ENCODE data around the gene FYN.
A peak's percentile ranks its signal among the peaks of the same experiment; 100 is the strongest.

FYN gene

DNA sequence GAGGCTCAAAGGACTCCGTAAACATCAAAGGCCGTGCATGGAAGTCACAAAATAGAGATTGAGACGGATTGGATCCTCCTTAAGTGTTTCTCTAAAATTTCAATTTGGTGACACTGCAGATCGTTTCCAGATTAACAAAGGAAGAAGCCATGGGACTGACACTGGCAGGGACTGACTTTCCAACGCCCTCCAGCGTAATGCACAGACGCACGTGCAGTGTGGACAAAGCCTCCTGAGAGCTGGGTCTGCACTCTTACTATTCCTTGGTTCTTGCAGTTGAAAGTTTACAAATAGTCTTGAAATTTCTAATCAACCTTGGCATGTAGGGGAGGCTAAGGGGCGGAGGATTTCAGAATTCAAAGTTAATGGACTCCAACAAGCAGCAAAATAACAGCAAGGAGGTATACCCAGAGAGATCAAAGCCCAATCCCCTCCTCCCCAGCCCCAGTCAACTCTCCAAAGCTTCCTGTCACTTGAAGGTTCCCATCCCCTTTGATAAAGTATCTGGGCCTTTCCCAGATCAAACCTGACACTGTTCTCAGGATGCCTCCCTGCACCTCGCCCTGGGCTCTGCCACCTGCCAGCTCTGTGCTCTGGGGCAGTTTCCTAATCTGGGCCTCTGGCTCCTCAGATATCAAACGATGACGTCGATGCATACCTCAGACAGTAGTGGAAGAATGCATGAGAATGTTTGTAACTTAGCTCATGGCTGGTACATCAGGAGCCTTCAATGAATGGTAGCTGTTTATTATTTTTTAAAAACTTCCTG, 161.1 kb downstream of the FYN start:
- no peak overlapping the region for H3K4me3 ChIP-seq (ENCODE audit: low read length)
- H3K27me3 ChIP-seq (ENCODE audit: control insufficient read depth, insufficient read depth, low read length), result no peaks in the 10 kb centered on the region
- H3K9ac ChIP-seq (ENCODE audit: low read length), result no peak overlapping the region
- H3K4me1 ChIP-seq (ENCODE audit: control insufficient read depth, low read depth, low read length), result peaks cover 13% of the 10 kb centered on the region
- H3K27ac ChIP-seq (ENCODE audit: low read length), result no peak overlapping the region
- peaks cover 14% of the 10 kb centered on the region for H3K36me3 ChIP-seq (ENCODE audit: control insufficient read depth, low read depth, low read length)
- H3K9me3 ChIP-seq (ENCODE audit: control insufficient read depth, low read depth, low read length), result no peaks in the 10 kb centered on the region

DNA sequence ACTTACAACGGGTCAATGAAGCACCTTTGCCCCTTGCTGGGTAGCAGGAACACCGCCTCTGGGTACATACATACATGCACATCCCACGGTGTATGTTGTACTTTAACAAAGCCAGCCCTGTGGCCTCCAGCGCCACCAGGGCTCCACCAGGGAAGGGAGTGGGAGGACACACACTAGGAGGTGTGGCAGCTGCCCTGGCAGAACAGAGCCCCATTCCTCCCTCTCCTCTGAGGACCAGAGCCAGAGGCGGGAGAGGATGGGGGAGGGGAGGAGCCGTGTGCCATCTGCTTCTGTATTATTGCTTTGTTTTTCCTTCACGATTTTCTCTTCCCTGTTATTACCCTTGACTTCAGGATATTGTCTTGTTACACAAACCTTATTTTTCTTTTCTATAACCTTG, 161.8 kb downstream of the FYN start:
- Histone ChIP-seq H3K4me1 (ENCODE audit: control insufficient read depth, low read depth, low read length) (peaks cover 13% of the 10 kb centered on the region), H3K27ac (ENCODE audit: low read length) (no peak overlapping the region), H3K4me3 (ENCODE audit: low read length) (no peak overlapping the region), H3K36me3 (ENCODE audit: control insufficient read depth, low read depth, low read length) (peaks cover 14% of the 10 kb centered on the region), H3K9me3 (ENCODE audit: control insufficient read depth, low read depth, low read length) (no peaks in the 10 kb centered on the region), H3K27me3 (ENCODE audit: control insufficient read depth, insufficient read depth, low read length) (no peaks in the 10 kb centered on the region), H3K9ac (ENCODE audit: low read length) (no peak overlapping the region)

DNA sequence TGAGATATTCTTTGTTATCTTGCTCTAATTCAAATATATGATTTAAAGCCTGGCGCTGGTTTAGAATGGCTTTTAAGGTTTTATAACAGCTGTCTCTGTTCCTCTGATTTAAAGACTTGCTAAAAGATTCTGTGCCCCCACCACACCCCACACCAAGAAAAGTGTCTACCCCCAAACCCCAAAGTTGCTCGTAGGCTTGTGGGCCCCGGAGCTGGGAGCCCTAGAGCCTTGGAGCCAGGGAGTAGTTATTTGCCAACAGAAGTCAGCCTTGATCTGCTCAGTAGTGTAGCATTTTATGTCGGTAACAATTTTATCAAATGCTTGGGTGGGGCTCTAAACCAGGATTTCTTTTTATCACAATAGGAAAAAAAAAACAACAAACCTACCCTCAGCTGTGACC, 162.3 kb downstream of the FYN start:
- H3K4me3 ChIP-seq (ENCODE audit: low read length), result no peak overlapping the region
- peaks cover 14% of the 10 kb centered on the region for H3K36me3 ChIP-seq (ENCODE audit: control insufficient read depth, low read depth, low read length)
- H3K27me3 ChIP-seq (ENCODE audit: control insufficient read depth, insufficient read depth, low read length), result no peaks in the 10 kb centered on the region
- peaks cover 13% of the 10 kb centered on the region for H3K4me1 ChIP-seq (ENCODE audit: control insufficient read depth, low read depth, low read length)
- H3K9me3 ChIP-seq (ENCODE audit: control insufficient read depth, low read depth, low read length), result no peaks in the 10 kb centered on the region
- no peak overlapping the region for H3K9ac ChIP-seq (ENCODE audit: low read length)
- no peak overlapping the region for H3K27ac ChIP-seq (ENCODE audit: low read length)

DNA sequence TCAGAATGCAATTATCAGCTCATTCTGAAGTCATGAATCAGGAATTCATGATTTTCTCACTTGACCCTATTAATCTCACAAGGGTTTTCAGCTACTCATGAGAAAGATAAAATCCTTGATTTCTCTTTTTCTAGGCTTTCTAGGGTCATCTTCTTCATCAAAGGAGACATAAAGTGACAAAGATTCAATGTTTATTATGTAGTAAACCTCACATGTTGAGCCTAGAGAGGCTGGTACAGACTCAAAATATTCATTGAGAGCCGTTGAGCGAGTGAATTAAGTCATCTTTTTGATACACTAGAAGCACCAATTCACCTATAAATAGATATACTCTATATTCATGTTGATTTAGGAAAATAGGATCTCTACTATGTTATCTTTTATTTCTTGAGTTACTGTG, 162.8 kb downstream of the FYN start:
- no peak overlapping the region for H3K4me3 ChIP-seq (ENCODE audit: low read length)
- no peaks in the 10 kb centered on the region for H3K27me3 ChIP-seq (ENCODE audit: control insufficient read depth, insufficient read depth, low read length)
- no peaks in the 10 kb centered on the region for H3K9me3 ChIP-seq (ENCODE audit: control insufficient read depth, low read depth, low read length)
- no peak overlapping the region for H3K9ac ChIP-seq (ENCODE audit: low read length)
- H3K4me1 ChIP-seq (ENCODE audit: control insufficient read depth, low read depth, low read length), result peaks cover 13% of the 10 kb centered on the region
- H3K36me3 ChIP-seq (ENCODE audit: control insufficient read depth, low read depth, low read length), result peaks cover 14% of the 10 kb centered on the region
- H3K27ac ChIP-seq (ENCODE audit: low read length), result no peak overlapping the region

DNA sequence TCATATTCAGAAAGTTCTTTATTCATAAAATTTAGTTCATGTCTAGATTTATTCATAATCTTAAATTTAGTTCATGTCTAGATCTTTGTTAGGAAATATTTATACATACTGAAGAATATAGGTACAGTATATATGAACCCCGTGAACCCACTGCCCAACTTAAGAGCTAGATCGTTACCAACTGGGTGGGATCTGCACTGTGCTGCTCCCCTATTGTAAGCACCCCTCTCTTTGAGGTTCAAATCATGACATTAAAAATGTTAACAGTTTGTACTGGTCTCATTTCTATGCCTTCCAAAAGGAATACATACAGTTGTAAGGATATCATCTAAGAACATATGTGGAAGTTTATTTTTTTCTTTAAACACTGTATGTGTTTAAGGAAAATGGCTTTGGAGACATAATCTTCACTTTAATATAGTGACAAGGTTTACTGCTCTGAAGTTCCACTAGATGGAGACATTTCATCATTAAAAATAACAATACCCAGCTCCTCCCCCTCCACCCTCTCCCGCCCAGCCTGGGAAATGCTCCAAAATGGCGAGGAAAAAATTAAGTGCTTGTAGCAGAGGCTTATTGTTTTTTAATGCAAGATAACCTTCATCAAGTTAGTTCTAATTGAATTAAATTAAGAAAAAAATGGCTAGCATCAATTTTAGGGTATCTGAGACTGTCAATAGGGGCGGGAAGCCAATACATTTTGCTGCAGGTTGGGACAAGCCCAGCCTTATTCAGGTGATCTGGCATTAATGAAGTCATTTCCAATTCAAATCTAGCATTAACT, 163.4 kb downstream of the FYN start:
- peaks cover 13% of the 10 kb centered on the region for H3K4me1 ChIP-seq (ENCODE audit: control insufficient read depth, low read depth, low read length)
- H3K9me3 ChIP-seq (ENCODE audit: control insufficient read depth, low read depth, low read length), result no peaks in the 10 kb centered on the region
- H3K36me3 ChIP-seq (ENCODE audit: control insufficient read depth, low read depth, low read length), result peaks cover 14% of the 10 kb centered on the region
- H3K27me3 ChIP-seq (ENCODE audit: control insufficient read depth, insufficient read depth, low read length), result no peaks in the 10 kb centered on the region
- no peak overlapping the region for H3K27ac ChIP-seq (ENCODE audit: low read length)
- H3K4me3 ChIP-seq (ENCODE audit: low read length), result peak overlapping the region; percentile 4
- no peak overlapping the region for H3K9ac ChIP-seq (ENCODE audit: low read length)

DNA sequence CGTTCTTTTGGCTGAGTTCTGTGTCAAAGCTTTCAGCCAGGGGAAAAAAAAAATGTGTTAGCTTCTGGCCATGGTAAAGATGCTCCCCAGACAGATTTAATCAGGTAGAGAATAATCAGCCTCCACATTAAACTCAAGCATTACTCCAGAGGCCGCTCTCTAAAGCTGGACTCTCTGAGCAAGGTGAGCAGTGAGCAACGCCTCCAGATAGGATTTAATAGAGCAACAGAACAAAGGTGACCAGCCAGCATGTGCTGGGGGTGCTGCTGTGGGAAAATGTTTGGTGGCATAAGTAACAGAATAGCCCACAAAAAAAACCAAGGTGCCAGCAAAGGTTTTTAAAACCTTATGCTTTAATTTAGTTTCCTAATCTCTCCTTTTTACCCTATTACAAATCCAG, 164.1 kb downstream of the FYN start:
- H3K27me3 ChIP-seq (ENCODE audit: control insufficient read depth, insufficient read depth, low read length), result no peaks in the 10 kb centered on the region
- peaks cover 13% of the 10 kb centered on the region for H3K4me1 ChIP-seq (ENCODE audit: control insufficient read depth, low read depth, low read length)
- H3K4me3 ChIP-seq (ENCODE audit: low read length), result no peak overlapping the region
- no peaks in the 10 kb centered on the region for H3K9me3 ChIP-seq (ENCODE audit: control insufficient read depth, low read depth, low read length)
- H3K36me3 ChIP-seq (ENCODE audit: control insufficient read depth, low read depth, low read length), result peaks cover 12% of the 10 kb centered on the region
- no peak overlapping the region for H3K9ac ChIP-seq (ENCODE audit: low read length)
- H3K27ac ChIP-seq (ENCODE audit: low read length), result no peak overlapping the region

DNA sequence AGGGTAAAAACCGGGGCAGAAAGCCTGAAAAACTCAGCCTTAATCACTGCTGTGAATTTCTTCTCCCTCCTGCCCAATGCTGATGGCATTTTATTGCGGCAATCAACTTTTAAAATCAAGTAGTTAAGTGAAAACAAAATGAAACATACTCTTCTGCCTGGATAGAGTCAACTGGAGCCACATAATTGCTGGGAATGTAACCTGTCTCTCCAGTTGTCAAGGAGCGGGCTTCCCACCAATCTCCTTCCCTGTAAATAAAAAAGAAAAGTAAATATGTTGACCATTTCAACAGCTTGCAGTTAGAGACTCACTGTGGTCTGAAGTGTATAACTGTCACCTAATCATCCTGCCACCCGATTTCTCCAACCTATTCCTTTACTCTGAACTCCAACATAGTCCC, 165.5 kb downstream of the FYN start:
- no peaks in the 10 kb centered on the region for H3K27me3 ChIP-seq (ENCODE audit: control insufficient read depth, insufficient read depth, low read length)
- no peak overlapping the region for H3K4me3 ChIP-seq (ENCODE audit: low read length)
- peaks cover 13% of the 10 kb centered on the region for H3K4me1 ChIP-seq (ENCODE audit: control insufficient read depth, low read depth, low read length)
- no peak overlapping the region for H3K9ac ChIP-seq (ENCODE audit: low read length)
- H3K27ac ChIP-seq (ENCODE audit: low read length), result no peak overlapping the region
- H3K9me3 ChIP-seq (ENCODE audit: control insufficient read depth, low read depth, low read length), result no peaks in the 10 kb centered on the region
- peaks cover 13% of the 10 kb centered on the region for H3K36me3 ChIP-seq (ENCODE audit: control insufficient read depth, low read depth, low read length)

DNA sequence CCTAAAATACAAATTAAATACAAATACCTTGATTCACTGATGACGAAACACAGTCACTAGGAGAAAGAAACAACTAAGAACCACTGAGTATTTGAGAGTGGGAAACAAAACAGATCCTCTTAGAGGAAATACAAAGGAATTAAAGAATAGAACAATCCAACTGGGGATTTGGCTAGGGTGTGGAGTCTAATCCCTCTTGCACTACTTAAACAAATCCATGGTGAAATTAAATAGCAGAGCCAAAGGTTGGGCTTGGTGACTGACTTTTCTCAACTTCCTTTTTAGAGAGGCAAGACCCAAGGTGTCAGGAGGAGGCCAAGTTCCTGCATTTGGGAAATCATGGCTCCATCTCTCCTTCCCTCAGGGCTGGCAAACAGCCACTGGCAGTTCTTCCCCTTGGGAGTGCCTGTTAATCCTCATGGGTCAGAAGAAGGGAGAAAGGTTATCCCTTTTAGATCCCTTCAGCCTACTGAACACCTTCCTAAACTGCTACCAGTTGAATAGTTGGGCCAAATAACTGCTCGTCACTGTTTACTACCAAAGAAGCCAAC, 166.3 kb downstream of the FYN start:
- Histone ChIP-seq H3K27me3 (ENCODE audit: control insufficient read depth, insufficient read depth, low read length) (no peaks in the 10 kb centered on the region), H3K4me3 (ENCODE audit: low read length) (no peak overlapping the region), H3K36me3 (ENCODE audit: control insufficient read depth, low read depth, low read length) (peaks cover 18% of the 10 kb centered on the region), H3K9ac (ENCODE audit: low read length) (no peak overlapping the region), H3K4me1 (ENCODE audit: control insufficient read depth, low read depth, low read length) (peaks cover 9% of the 10 kb centered on the region), H3K9me3 (ENCODE audit: control insufficient read depth, low read depth, low read length) (no peaks in the 10 kb centered on the region), H3K27ac (ENCODE audit: low read length) (no peak overlapping the region)

DNA sequence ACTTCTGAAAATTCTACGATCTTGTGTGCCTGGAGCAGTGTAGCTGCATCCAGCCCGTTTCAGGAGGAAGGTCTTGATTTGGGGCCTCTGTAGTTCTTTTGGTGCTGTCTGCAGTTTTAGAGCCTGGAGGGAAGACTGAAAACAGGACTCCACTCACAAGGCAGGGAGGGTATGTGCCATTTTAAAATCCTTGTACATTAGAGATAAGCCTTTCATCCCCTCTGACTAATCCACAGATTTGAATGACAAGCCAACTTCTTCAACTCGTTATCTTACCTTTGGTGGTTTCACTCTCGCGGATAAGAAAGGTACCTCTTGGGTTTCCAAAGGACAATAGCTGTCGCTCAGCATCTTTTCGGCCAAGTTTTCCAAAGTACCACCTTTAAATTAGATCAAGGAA, 169.5 kb downstream of the FYN start:
- H3K27me3 ChIP-seq (ENCODE audit: control insufficient read depth, insufficient read depth, low read length), result no peaks in the 10 kb centered on the region
- H3K36me3 ChIP-seq (ENCODE audit: control insufficient read depth, low read depth, low read length), result peaks cover 24% of the 10 kb centered on the region
- no peak overlapping the region for H3K27ac ChIP-seq (ENCODE audit: low read length)
- H3K4me1 ChIP-seq (ENCODE audit: control insufficient read depth, low read depth, low read length), result no peaks in the 10 kb centered on the region
- H3K4me3 ChIP-seq (ENCODE audit: low read length), result no peak overlapping the region
- H3K9ac ChIP-seq (ENCODE audit: low read length), result no peak overlapping the region
- H3K9me3 ChIP-seq (ENCODE audit: control insufficient read depth, low read depth, low read length), result no peaks in the 10 kb centered on the region

DNA sequence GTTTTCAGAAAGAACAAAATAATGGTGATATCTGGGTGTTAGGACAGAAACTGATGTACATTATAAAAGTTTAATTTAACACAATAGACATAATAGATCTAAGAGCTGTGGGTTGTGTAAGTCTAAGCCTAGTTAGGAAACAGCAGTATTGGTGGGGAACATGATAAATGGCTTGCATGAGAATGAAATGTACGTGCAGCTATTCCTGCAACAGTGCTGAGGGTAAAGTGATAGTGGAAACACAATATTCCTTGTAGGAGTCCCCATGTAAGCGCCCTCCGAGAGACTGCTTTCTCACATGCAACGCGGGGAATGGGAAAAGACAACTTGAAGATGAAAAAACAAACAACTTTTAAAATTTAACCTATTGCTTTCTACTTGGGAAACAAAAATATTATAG, 171.0 kb downstream of the FYN start:
- Histone ChIP-seq H3K36me3 (ENCODE audit: control insufficient read depth, low read depth, low read length) (peaks cover 24% of the 10 kb centered on the region), H3K27me3 (ENCODE audit: control insufficient read depth, insufficient read depth, low read length) (no peaks in the 10 kb centered on the region), H3K9me3 (ENCODE audit: control insufficient read depth, low read depth, low read length) (no peaks in the 10 kb centered on the region), H3K4me3 (ENCODE audit: low read length) (no peak overlapping the region), H3K9ac (ENCODE audit: low read length) (no peak overlapping the region), H3K4me1 (ENCODE audit: control insufficient read depth, low read depth, low read length) (no peaks in the 10 kb centered on the region), H3K27ac (ENCODE audit: low read length) (no peak overlapping the region)

DNA sequence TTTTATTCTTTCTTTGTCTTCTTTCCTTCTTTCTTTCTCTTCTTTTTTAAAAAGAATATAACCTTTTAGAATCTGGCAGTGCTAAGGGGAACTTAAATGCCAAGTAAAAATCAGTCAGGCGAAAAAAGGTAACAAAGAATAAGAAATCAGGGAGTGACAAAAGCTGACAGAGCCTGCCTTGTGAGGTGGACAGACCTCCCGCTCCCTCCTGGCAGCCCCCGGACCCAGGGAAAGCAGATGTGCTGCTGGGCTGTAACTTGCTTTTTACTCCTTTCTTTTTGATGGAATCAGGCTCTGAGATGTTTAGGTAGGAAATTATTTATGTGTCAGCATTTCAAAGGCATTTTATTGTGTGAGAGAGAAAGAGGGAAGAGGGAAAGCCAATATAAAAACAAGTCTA, 172.1 kb downstream of the FYN start:
- Histone ChIP-seq H3K27me3 (ENCODE audit: control insufficient read depth, insufficient read depth, low read length) (no peaks in the 10 kb centered on the region), H3K4me3 (ENCODE audit: low read length) (no peak overlapping the region), H3K36me3 (ENCODE audit: control insufficient read depth, low read depth, low read length) (peaks cover 24% of the 10 kb centered on the region), H3K27ac (ENCODE audit: low read length) (no peak overlapping the region), H3K4me1 (ENCODE audit: control insufficient read depth, low read depth, low read length) (no peaks in the 10 kb centered on the region), H3K9me3 (ENCODE audit: control insufficient read depth, low read depth, low read length) (no peaks in the 10 kb centered on the region), H3K9ac (ENCODE audit: low read length) (no peak overlapping the region)

All from iPS-18a (cell line).